Measurements from ENCODE around the gene ATXN7L1. TPM values are rescaled to one million over a fixed set of nuclear protein-coding genes. Genes with fewer than 3 reads are reported as not detected.

Gene ATXN7L1
- 10 to 100 TPM in 1 of 2 donors, 1 to 10 TPM in 1; 8.9 to 10.3 TPM for total RNA-seq

GRCh38 chr7:105876091-105876963 is at the start of gene ATXN7L1:
Gene ATXN7L1, minus strand, starts transcription at chr7:105876599. Its CDS starts 41 bp downstream, at chr7:105876558.

GRCh38 chr7:105581066-105581811 is 295.2 kb downstream of the ATXN7L1 start, which contains the start of gene EFCAB10:
Gene EFCAB10, minus strand, starts transcription at chr7:105581493. Its CDS starts 30 bp downstream, at chr7:105581463.

Other genes with a start within 250 kb of the ATXN7L1 start
- 1 to 10 TPM; 3.7 to 4.8 TPM for gene CDHR3, start 86.7 kb upstream of the ATXN7L1 start, total RNA-seq
- gene SYPL1, start 235.7 kb upstream of the ATXN7L1 start, total RNA-seq: 10 to 100 TPM; 31.0 to 49.6 TPM